T-helper 1 cell (primary cell): ENCODE data around the gene ADAT2.

ENCODE experiments used
- DNase-seq, 5 donors: peaks; one replicate each; pipeline ENCODE4 v3.0.0-alpha.2; 2012 to 2020

The ADAT2 gene

DNA sequence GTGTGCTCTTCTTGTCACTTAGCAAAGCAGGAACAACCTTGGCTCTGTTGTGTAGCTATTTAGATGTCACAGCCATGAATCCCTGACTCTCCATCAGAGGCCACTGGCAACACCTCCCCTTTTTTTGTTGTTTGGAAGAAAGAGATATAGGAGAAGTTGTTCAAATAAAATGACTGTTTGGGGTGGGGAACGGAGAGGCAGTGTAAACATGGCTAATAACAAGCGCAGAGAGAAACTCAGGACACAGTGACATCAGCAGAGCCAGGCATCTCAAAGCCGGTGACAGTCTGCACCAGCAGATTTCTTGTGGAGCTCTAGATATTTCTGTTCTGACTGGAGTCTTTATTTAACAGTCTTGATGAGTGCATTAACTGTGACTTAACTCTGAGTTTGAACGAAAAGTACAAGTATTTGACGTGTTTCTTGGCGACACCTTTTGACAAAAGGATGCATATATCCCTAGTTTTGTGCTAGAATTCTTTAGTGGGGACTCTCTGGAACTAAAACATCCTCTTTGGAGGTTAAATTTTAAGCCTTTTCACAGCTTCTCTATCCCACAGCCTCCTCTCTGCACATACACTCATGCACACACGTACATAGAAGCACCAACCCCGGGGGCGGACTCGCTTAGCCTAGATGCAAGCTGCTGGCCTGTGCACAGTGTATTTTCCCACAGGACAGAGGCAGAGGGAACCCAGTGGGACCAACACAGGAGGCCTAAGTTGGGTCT lies 53.8 kb downstream of the ADAT2 start:
- DNase-seq: no peak

DNA sequence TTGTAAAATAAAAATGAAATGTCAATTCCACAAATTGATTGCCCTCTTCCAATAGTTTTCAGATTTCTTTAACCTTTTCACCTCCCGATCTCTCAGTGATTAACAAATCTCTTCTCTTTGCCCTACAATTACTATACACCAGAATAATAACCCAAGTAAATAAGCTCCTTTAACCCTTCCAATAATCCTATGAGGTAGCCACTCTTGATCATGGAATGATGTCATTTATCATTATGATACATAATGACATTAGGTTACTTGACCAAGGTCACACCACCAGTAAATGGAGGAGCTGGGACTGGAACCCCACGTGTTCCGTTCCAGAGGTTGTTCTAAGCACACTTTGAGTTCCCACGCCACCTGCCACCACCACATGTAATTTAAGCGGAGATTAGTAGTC lies 54.8 kb downstream of the ADAT2 start:
- DNase-seq: no peak

DNA sequence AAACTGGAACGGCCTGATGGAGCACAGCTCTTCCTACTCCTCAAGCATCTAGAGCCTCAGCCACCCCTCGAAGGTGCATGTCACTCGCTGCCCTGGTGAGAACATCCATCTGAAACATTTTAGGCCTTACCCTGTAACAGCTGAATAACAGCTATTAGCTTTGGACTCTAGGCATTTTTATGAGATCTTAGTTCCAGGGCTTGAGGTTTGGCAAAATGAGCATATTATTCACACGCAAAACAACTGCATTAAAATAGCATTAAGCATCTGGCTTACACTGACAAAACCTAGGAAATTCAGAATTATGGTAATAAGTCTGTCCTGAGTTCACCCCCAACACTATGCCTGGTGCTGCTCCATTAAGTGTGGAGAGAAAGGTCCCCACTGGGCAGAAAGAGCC lies 56.1 kb downstream of the ADAT2 start:
- no peak for DNase-seq

DNA sequence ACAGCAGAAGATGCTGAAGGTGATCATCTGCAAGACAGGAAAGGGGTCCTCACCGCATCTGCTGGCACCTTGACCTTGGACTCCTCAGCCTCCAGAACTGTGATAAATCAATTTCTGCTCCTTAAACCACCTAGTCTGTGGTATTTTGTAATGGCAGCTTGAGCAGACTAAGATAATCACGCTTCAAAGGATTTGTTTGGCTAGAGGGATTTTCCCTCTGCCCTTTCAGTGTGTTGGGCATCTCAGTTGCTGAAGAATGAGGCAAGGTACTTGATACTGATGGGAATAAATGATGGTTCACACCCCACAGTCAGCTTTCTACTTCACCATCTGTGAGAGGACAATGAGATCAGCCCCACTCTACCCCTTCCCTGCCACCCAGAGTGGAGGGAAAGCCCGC lies 60.2 kb downstream of the ADAT2 start:
- DNase-seq: no peak

DNA sequence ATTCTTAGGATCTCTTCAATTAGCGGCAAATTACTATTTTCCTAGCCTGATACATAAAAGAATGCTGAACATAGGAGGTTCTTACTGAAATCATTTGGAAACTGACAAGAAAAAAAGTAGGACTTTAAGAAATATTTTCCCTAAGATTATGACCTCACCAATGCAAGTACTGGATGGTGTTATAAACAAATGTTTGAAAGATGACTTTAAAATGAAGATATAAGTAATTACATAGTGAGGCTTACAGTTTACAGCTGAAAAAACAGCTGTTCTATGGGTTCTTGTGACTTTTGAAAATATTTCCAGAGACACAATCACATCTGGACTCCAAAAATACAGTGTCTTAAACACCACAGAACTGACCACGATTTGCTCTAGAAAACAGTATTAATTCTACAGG lies 64.9 kb downstream of the ADAT2 start:
- DNase-seq: no peak

DNA sequence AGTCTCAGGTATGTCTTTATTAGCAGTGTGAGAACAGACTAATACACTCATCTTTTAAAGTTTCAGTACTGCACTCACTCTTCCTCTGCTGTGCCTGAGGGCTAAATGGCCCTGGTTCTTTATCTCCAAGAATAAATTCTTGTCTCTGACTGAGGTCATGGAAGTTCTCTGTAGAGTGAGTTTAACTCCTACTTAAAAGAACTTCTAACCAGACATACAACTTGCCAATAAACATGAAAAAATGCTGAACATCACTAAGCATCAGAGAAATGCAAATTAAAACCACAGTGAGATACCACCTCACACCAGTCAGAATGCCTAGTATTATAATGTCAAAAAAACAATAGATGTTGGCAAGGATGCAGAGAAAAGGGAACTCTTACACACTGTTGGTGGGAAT lies 73.6 kb downstream of the ADAT2 start:
- no peak for DNase-seq

DNA sequence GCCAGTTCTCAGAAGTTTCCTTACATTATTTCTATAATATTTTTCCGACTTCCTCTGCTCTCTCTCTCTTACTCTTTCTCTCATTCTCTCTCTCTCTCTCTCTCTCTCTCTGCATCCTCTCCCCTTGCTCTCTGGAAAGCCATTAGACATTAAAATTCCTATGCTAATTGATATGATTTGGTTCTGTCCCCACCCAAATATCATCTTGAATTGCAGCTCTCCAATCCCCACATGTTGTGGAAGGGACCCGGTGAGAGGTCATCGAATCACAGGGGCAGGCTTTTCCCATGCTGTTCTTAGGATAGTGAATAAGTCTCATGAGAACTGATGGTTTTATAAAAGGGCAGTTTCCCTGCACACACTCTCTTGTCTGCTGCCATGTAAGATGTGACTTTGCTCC lies 74.1 kb downstream of the ADAT2 start:
- no peak for DNase-seq

DNA sequence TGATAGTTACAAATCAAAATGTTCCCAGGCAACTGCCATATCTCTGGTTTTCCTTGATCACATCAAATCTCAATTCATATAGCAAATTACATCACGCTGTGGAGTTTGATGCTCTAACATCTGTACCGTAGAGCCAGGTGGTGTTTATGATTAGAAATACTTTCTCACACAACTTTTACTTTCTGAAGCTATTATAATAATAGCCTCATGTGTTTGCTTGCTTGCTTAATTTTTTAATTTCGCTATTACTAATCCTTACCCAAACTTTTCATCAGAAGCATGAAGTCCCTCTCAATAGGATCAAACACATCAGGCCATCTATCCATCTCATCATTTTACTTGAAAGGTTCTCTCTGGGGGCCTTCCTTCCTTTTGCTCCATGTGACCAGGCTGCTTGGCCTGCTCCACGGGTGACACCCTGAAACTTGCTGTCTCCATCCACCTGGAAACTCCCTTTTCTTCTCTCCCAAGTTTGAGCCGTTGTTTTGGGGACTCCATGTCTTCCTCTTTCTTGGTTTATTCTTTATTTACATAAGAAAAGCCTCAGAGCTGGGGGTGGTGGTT lies 75.4 kb downstream of the ADAT2 start:
- DNase-seq: no peak

DNA sequence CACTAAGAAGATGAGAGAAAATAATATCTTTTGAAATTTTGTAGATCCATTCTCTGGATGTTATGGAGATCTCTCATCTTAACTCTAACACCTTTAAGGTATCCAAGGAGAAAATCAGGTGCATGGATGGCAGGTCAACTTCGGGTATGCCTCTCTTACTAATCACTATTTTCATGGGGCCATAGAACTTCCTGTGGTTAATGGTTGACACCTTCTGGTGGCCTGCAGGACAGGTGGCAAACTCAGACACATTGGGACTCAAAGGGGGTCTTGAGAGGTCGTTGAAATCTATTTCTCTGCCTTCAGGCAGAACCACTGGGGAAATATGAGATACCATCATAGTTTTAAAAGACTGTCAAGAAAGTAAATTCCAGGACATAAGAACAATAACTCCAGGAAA lies 76.5 kb downstream of the ADAT2 start:
- DNase-seq: no peak
